H1 (cell line): ENCODE data around the gene SFTPA2. TPM values are rescaled to one million over a fixed set of nuclear protein-coding genes. Genes with fewer than 3 reads are reported as not detected.
"Not testable (repeated sequence)": the region's sequence is repeated elsewhere in the genome, so short reads cannot be mapped to it uniquely, and the experiment has no call there.

Experiments
- CTCF ChIA-PET: fragments of 300-600 bp; sonication (Branson Sonifier 250); formaldehyde crosslinking; loops from one replicate; lab custom pipeline; 2021; ENCODE audit not compliant: partially characterized antibody; lab: Charles Lee
- POLR2A ChIA-PET: fragments of 300-600 bp; sonication (Branson Sonifier 250); formaldehyde crosslinking; loops from one replicate; lab custom pipeline; 2021; ENCODE audit warnings: inconsistent platforms; ENCODE audit not compliant: partially characterized antibody; lab: Charles Lee
- DNase-seq, 2 experiments: peaks; one replicate each; pipeline versions ENCODE4 v3.0.0 to v3.0.0-alpha.2; 2010 to 2022; ENCODE audit warnings: low spot score in 2 of 2, low read depth in 1 of 2, mixed read lengths in 1 of 2
- FAIRE-seq: peaks from 2 replicates; lab custom pipeline; 2011; peaks lifted over from hg19 to GRCh38; lab: Jason Lieb, UNC
- H2AFZ ChIP-seq: 2 replicates; pipeline ENCODE4 v1.8.1; 2012; ENCODE audit warnings: low read length, inconsistent platforms
- H2AK5ac ChIP-seq: 2 replicates; pipeline ENCODE4 v1.6.1; 2013; ENCODE audit warnings: low read depth, low read length
- H2BK120ac ChIP-seq: replicated peaks from 2 replicates; pipeline ENCODE3; 2013; ENCODE audit warnings: low read depth, low read length, inconsistent platforms
- H2BK12ac ChIP-seq: 2 replicates; pipeline ENCODE4 v1.6.1; 2013; ENCODE audit warnings: low read depth, low read length
- H2BK15ac ChIP-seq: 2 replicates; pipeline ENCODE4 v1.6.1; 2013; ENCODE audit warnings: low read length
- H2BK20ac ChIP-seq: 2 replicates; pipeline ENCODE4 v1.6.1; 2013; ENCODE audit warnings: low read length
- H2BK5ac ChIP-seq: 2 replicates; pipeline ENCODE4 v1.6.1; 2013; ENCODE audit warnings: low read depth, low read length
- H3K14ac ChIP-seq: 2 replicates; pipeline ENCODE4 v1.6.1; 2013; ENCODE audit warnings: inconsistent platforms; ENCODE audit not compliant: insufficient read length
- H3K18ac ChIP-seq: 2 replicates; pipeline ENCODE4 v1.6.1; 2013; ENCODE audit warnings: low read length; ENCODE audit errors: extremely low read depth
- H3K23ac ChIP-seq: 2 replicates; pipeline ENCODE4 v1.6.1; 2013; ENCODE audit warnings: inconsistent platforms; ENCODE audit not compliant: insufficient read length
- H3K23me2 ChIP-seq: 2 replicates; pipeline ENCODE4 v1.6.1; 2013; ENCODE audit warnings: low read depth, low read length
- H3K27ac ChIP-seq: 2 replicates; pipeline ENCODE4 v1.6.1; 2011; ENCODE audit warnings: low read depth, low read length, inconsistent platforms
- H3K27me3 ChIP-seq, 4 experiments: replicated peaks in 1 of 4; 1 replicate in 1 of 4; 2 replicates in 3 of 4; pipeline versions ENCODE4 v1.6.1 to v1.8.1; 2011 to 2013; ENCODE audit warnings: low read length in 3 of 4, mild to moderate bottlenecking in 3 of 4, inconsistent platforms in 2 of 4, mixed read lengths in 2 of 4, moderate library complexity in 1 of 4; ENCODE audit not compliant: control insufficient read depth in 3 of 4, insufficient read depth in 3 of 4; ENCODE audit errors: extremely low read depth in 1 of 4
- H3K36me3 ChIP-seq, 4 experiments: 2 replicates each; pipeline versions ENCODE4 v1.6.1 to v1.8.1; 2011 to 2013; ENCODE audit warnings: mild to moderate bottlenecking in 4 of 4, low read length in 3 of 4, moderate library complexity in 2 of 4, control low read depth in 1 of 4, inconsistent platforms in 1 of 4; ENCODE audit not compliant: insufficient read depth in 4 of 4, control insufficient read depth in 2 of 4
- H3K4ac ChIP-seq: replicated peaks from 2 replicates; pipeline ENCODE3; 2013; ENCODE audit warnings: low read length, low read depth, mixed read lengths, inconsistent platforms; ENCODE audit not compliant: insufficient read length
- H3K4me1 ChIP-seq, 4 experiments: replicated peaks in 1 of 4; 1 replicate in 1 of 4; 2 replicates in 3 of 4; pipeline versions ENCODE4 v1.6.1 to v1.8.1; 2011 to 2013; ENCODE audit warnings: low read length in 3 of 4, inconsistent platforms in 2 of 4, mixed read lengths in 1 of 4; ENCODE audit not compliant: insufficient read depth in 4 of 4, control insufficient read depth in 3 of 4
- H3K4me2 ChIP-seq, 2 experiments: 2 replicates each; pipeline versions ENCODE4 v1.6.1 to v1.8.1; 2011 to 2013; ENCODE audit warnings: low read depth in 2 of 2, low read length in 2 of 2, control low read depth in 1 of 2, inconsistent platforms in 1 of 2, mild to moderate bottlenecking in 1 of 2; ENCODE audit not compliant: insufficient read depth in 1 of 2
- H3K4me3 ChIP-seq, 4 experiments: fragments of 200-600, 300-600 bp in 1 of 4; sonication (generic), shearing (Covaris generic), sonication (Bioruptor Twin) in 1 of 4; 2 replicates each; pipeline versions ENCODE4 v1.5.1 to v1.8.1; 2011 to 2016; ENCODE audit warnings: low read length in 4 of 4, low read depth in 3 of 4, control low read depth in 2 of 4, inconsistent platforms in 2 of 4, mild to moderate bottlenecking in 2 of 4, mixed read lengths in 1 of 4, moderate library complexity in 1 of 4; ENCODE audit not compliant: insufficient read depth in 2 of 4; ENCODE audit errors: extremely low read depth in 1 of 4
- H3K56ac ChIP-seq: replicated peaks from 2 replicates; pipeline ENCODE3; 2013; ENCODE audit warnings: low read depth, mild to moderate bottlenecking, mixed read lengths, low read length, inconsistent platforms; ENCODE audit not compliant: insufficient read length
- H3K79me1 ChIP-seq: 2 replicates; pipeline ENCODE4 v1.6.1; 2013; ENCODE audit warnings: low read depth, low read length, control low read depth
- H3K79me2 ChIP-seq, 2 experiments: 2 replicates each; pipeline versions ENCODE4 v1.6.1 to v1.8.1; 2012 to 2013; ENCODE audit warnings: low read length in 2 of 2, mild to moderate bottlenecking in 2 of 2, inconsistent platforms in 1 of 2; ENCODE audit not compliant: insufficient read depth in 2 of 2, control insufficient read depth in 1 of 2
- H3K9ac ChIP-seq, 4 experiments: replicated peaks in 1 of 4; 1 replicate in 1 of 4; 2 replicates in 3 of 4; pipeline versions ENCODE4 v1.6.1 to v1.8.1; 2011 to 2013; ENCODE audit warnings: low read depth in 3 of 4, low read length in 3 of 4, control low read depth in 2 of 4, mild to moderate bottlenecking in 2 of 4, moderate library complexity in 2 of 4, inconsistent platforms in 1 of 4; ENCODE audit errors: extremely low read depth in 1 of 4
- H3K9me3 ChIP-seq, 2 experiments: 2 replicates each; pipeline versions ENCODE4 v1.6.1 to v1.8.1; 2012 to 2013; ENCODE audit warnings: mild to moderate bottlenecking in 2 of 2, moderate library complexity in 2 of 2, control low read depth in 1 of 2, inconsistent platforms in 1 of 2, low read depth in 1 of 2, low read length in 1 of 2, mixed read lengths in 1 of 2; ENCODE audit not compliant: insufficient read depth in 2 of 2
- H4K20me1 ChIP-seq, 2 experiments: replicated peaks in 1 of 2; 2 replicates each; pipeline versions ENCODE3 to v1.8.1; 2011 to 2013; ENCODE audit warnings: inconsistent platforms in 2 of 2, low read length in 2 of 2, mild to moderate bottlenecking in 1 of 2; ENCODE audit not compliant: insufficient read depth in 2 of 2, control insufficient read depth in 1 of 2
- H4K5ac ChIP-seq: 2 replicates; pipeline ENCODE4 v1.6.1; 2013; ENCODE audit warnings: low read length, low read depth, mixed read lengths, inconsistent platforms; ENCODE audit not compliant: insufficient read length
- H4K8ac ChIP-seq: 2 replicates; pipeline ENCODE4 v1.8.0; 2013; ENCODE audit warnings: mild to moderate bottlenecking, moderate library complexity, low read length, inconsistent platforms; ENCODE audit not compliant: insufficient read depth; ENCODE audit errors: extremely low read depth
- H4K91ac ChIP-seq: replicated peaks from 2 replicates; pipeline ENCODE3; 2013; ENCODE audit warnings: low read length, mixed read lengths, inconsistent platforms; ENCODE audit not compliant: insufficient read length
- WGBS, 2 experiments: shearing (Covaris generic) in 1 of 2; methylation state at CpG; one replicate each; pipeline versions ENCODE4 v1.1.6 to v1.1.7; 2013 to 2015; ENCODE audit warnings: low lambda C conversion rate in 2 of 2, mixed read lengths in 2 of 2, inconsistent platforms in 1 of 2, low coverage in 1 of 2, missing lambda C conversion rate in 1 of 2; ENCODE audit not compliant: insufficient replicate concordance in 2 of 2, insufficient coverage in 1 of 2, insufficient read length in 1 of 2; ENCODE audit errors: extremely low coverage in 1 of 2, missing lambda C conversion rate in 1 of 2; 5-methylcytosine and 5-hydroxymethylcytosine counted together
- polyA plus RNA-seq, 7 experiments: library from polyadenylated mRNA; depleted of rRNA in 3 of 7; stranded (reverse) in 5 of 7; unstranded in 2 of 7; fragments of >200 nt in 5 of 7; fragments of 200-250 nt in 2 of 7; gene quantifications; 1 replicate in 5 of 7; 2 replicates in 1 of 7; 4 replicates in 1 of 7; pipeline versions ENCODE4 v1.2.1 to v1.2.3, GENCODE V29; 2011 to 2013; ENCODE audit warnings: missing spikeins in 2 of 7, mixed read lengths in 2 of 7
- total RNA-seq: library from RNA; stranded (reverse); fragmentation: NEBNext Ultra II Directional; extraction: Animal tissue kit (Norgen Biotek cat#: 25700); gene quantifications from 2 replicates; pipeline ENCODE4 v1.2.1, GENCODE V29; 2021

The SFTPA2 gene
- total and polyA plus RNA-seq, 2 of the 8 experiments (the other 6 are each of a cell fraction or from before 2014, with no cell fraction given) = not detected

DNA sequence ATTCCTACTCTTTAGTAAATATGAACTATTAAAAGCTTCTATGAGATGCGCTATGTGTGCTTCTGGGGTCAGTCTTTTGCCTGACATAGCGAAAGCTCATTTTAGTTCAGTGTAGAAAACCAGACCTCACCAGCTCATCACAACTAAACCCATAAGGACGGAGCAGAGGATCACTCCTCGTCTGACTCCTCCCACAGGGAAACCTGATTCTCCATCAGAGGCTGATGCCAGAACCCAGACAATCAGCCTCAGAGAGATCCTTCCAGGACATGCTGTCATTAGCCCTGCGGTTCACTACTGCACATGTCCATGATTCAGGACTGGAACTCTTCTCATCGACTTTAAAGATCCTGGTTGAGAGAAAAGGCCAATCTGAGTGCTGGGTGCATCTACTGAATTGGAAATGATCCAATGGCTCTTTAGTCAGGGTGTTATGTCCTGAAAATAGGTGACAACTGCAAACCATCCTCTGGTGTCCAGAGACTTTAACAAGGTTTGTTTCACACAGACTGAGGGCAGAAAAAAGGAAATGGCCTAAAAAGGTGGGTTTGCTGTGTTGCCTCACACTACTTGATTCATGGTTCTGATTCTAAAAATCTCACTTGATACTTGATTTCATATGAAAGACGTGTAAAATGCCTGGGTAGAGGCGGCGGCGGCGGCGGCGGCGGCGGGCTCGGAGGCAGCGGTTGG, 48.2 kb downstream of the SFTPA2 start, which contains the start of gene EIF5AL1:
EIF5AL1 (plus strand) TSS at position 643 of the 693 bp plus-strand sequence. CDS start 117 bp downstream, outside the sequence.
- H2BK20ac ChIP-seq, H2AK5ac ChIP-seq, H3K23me2 ChIP-seq, H3K4me1 ChIP-seq, H3K4me2 ChIP-seq, H2BK5ac ChIP-seq, H2AFZ ChIP-seq, H3K14ac ChIP-seq, H2BK12ac ChIP-seq, H3K27ac ChIP-seq, H4K8ac ChIP-seq, H2BK15ac ChIP-seq, DNase-seq, H3K27me3 ChIP-seq, H3K18ac ChIP-seq, H3K23ac ChIP-seq, H3K36me3 ChIP-seq, H3K79me1 ChIP-seq, H3K79me2 ChIP-seq, H3K4ac ChIP-seq, CTCF ChIA-PET, H3K56ac ChIP-seq, H2BK120ac ChIP-seq, POLR2A ChIA-PET, H3K4me3 ChIP-seq, H4K5ac ChIP-seq, H3K9ac ChIP-seq, H4K20me1 ChIP-seq, FAIRE-seq, H3K9me3 ChIP-seq, H4K91ac ChIP-seq: not testable (repeated sequence)
- WGBS, 2 experiments = 93% methylated on average over 15 of the region's 17 CpGs; no CpG with 5 or more reads in 1 of the 2 experiments
